ENCODE data around the gene SRGAP1. TPM values are rescaled to one million over a fixed set of nuclear protein-coding genes. Genes with fewer than 3 reads are reported as not detected.

Gene SRGAP1
- total RNA-seq, 6 experiments from 2014 or later, result 1.3 to 5.0 (median 3.0) TPM

- DNase-seq, result no peak
- intact Hi-C loops (cut with DNase I), result loop anchor here in 1 of 2 donors (5.0 kb wide), 1 partner anchor 186 kb away; no protein-coding TSS in a partner anchor
These were observed 146.5 kb downstream of the SRGAP1 start for GRCh38 chr12:63990828-63991547.

GRCh38 chr12:63994704-63995103, 150.2 kb downstream of the SRGAP1 start:
- ATAC-seq (peak in 1 of 4 donors; percentile 35), DNase-seq (no peak)
- no peaks in the 10 kb centered on the region for H3K4me1 ChIP-seq
- H3K27me3 ChIP-seq, result no peaks in the 10 kb centered on the region
- no peak overlapping the region for H3K27ac ChIP-seq
- intact Hi-C loops (cut with DNase I), result loop anchor here in 1 of 2 donors (5.0 kb wide), 1 partner anchor 183 kb away; no protein-coding TSS in a partner anchor
- WGBS (ENCODE audit: insufficient coverage, low coverage, low lambda C conversion rate, missing lambda C conversion rate), result 75% methylated on average over 2 of the region's 2 CpGs
- no peaks in the 10 kb centered on the region for H3K36me3 ChIP-seq
- no peaks in the 10 kb centered on the region for H3K9me3 ChIP-seq
- H3K4me3 ChIP-seq, result no peak overlapping the region
- no peak for TF ChIP-seq POLR2A (IDR thresholded peaks at IDR 0.05)
- no peak for TF ChIP-seq CTCF (IDR thresholded peaks at IDR 0.05)

More at GRCh38 chr12:63990828-63991547, 146.5 kb downstream of the SRGAP1 start:
- no peak overlapping the region for H3K27ac ChIP-seq
- no peak overlapping the region for H3K4me3 ChIP-seq
- no peaks in the 10 kb centered on the region for H3K27me3 ChIP-seq
- TF ChIP-seq POLR2A (IDR thresholded peaks at IDR 0.05), result no peak
- no peaks in the 10 kb centered on the region for H3K4me1 ChIP-seq
- H3K36me3 ChIP-seq, result no peaks in the 10 kb centered on the region
- 71% methylated on average over 7 of the region's 7 CpGs for WGBS (ENCODE audit: insufficient coverage, low coverage, low lambda C conversion rate, missing lambda C conversion rate)
- ATAC-seq, result no peak
- no peaks in the 10 kb centered on the region for H3K9me3 ChIP-seq

GRCh38 chr12:63995512-63995911, 151.0 kb downstream of the SRGAP1 start:
- no peaks in the 10 kb centered on the region for H3K27me3 ChIP-seq
- no peaks in the 10 kb centered on the region for H3K4me1 ChIP-seq
- TF ChIP-seq POLR2A (IDR thresholded peaks at IDR 0.05) (no peak), CTCF (IDR thresholded peaks at IDR 0.05) (no peak)
- H3K27ac ChIP-seq, result no peak overlapping the region
- no peak overlapping the region for H3K4me3 ChIP-seq
- DNase-seq, result no peak
- H3K36me3 ChIP-seq, result no peaks in the 10 kb centered on the region
- ATAC-seq, result no peak
- H3K9me3 ChIP-seq, result no peaks in the 10 kb centered on the region
- intact Hi-C loops (cut with DNase I), result no loop called here

- ATAC-seq (peak in 1 of 4 donors; percentile 35), DNase-seq (no peak)
- Histone ChIP-seq H3K27me3 (no peaks in the 10 kb centered on the region), H3K27ac (no peak overlapping the region), H3K4me1 (no peaks in the 10 kb centered on the region), H3K9me3 (no peaks in the 10 kb centered on the region), H3K36me3 (no peaks in the 10 kb centered on the region), H3K4me3 (no peak overlapping the region)
- intact Hi-C loops (cut with DNase I), result no loop called here
- TF ChIP-seq POLR2A (IDR thresholded peaks at IDR 0.05), result no peak
- WGBS (ENCODE audit: insufficient coverage, low coverage, low lambda C conversion rate, missing lambda C conversion rate), result 81% methylated on average over 1 of the region's 1 CpG
These were observed 152.1 kb downstream of the SRGAP1 start for GRCh38 chr12:63996556-63996955.

GRCh38 chr12:63997198-63997597, 152.7 kb downstream of the SRGAP1 start:
- WGBS (ENCODE audit: insufficient coverage, low coverage, low lambda C conversion rate, missing lambda C conversion rate), result 90% methylated on average over 1 of the region's 1 CpG
- Histone ChIP-seq H3K27me3 (no peaks in the 10 kb centered on the region), H3K36me3 (no peaks in the 10 kb centered on the region), H3K9me3 (no peaks in the 10 kb centered on the region), H3K4me1 (no peaks in the 10 kb centered on the region), H3K4me3 (no peak overlapping the region), H3K27ac (no peak overlapping the region)
- no peak for ATAC-seq
- intact Hi-C loops (cut with DNase I), result no loop called here
- no peak for DNase-seq
- TF ChIP-seq CTCF (IDR thresholded peaks at IDR 0.05), result no peak
- no peak for TF ChIP-seq POLR2A (IDR thresholded peaks at IDR 0.05)

All from right lobe of liver (tissue), 6 donors.